K562 (cell line): ENCODE results near the gene CTTNBP2NL. TPM values are rescaled to one million over a fixed set of nuclear protein-coding genes. Genes with fewer than 3 reads are reported as not detected.
"Not testable (repeated sequence)": the region's sequence is repeated elsewhere in the genome, so short reads cannot be mapped to it uniquely, and the experiment has no call there.

Experiments used
- ATAC-seq: fragments of 200-7000 bp; cut with Tn5 transposase; 3 replicates; pipeline ENCODE4 v1.9.1; 2020; ENCODE audit warnings: moderate library complexity
- BruUV-seq: library from RNA; stranded (reverse); fragments of 400-500 nt; replicated peaks from 2 replicates; lab custom pipeline; 2021; lab: Mats Ljungman, UMichigan
- CTCF ChIA-PET: fragments of 300-600 bp; formaldehyde crosslinking; extraction: SDS; loops from one replicate; lab custom pipeline; 2021; ENCODE audit warnings: low intra/inter-chr PET ratio; lab: Yijun Ruan, JAX
- POLR2A ChIA-PET: fragments of 300-600, 350-650 bp; sonication (Branson Sonifier 250); formaldehyde crosslinking; extraction: SDS; loops from one replicate; lab custom pipeline; 2021; ENCODE audit warnings: antibody characterized with exemption, inconsistent platforms; lab: Yijun Ruan, JAX
- DNase-seq, 4 experiments: peaks; one replicate each; pipeline versions ENCODE4 v3.0.0 to v3.0.0-alpha.2; 2011 to 2018; ENCODE audit warnings: low spot score in 3 of 4, mixed read lengths in 3 of 4; ENCODE audit errors: extremely low read depth in 1 of 4
- FAIRE-seq: peaks from 2 replicates; lab custom pipeline; 2011; peaks lifted over from hg19 to GRCh38; lab: Jason Lieb, UNC
- H2AFZ ChIP-seq: 2 replicates; pipeline ENCODE4 v1.6.0; 2011; ENCODE audit warnings: low read depth, low read length, control low read depth, inconsistent platforms
- H3K27ac ChIP-seq: fragments of 200-600 bp; 3 replicates; pipeline ENCODE4 v1.8.0; 2011; ENCODE audit warnings: low read depth, mild to moderate bottlenecking, control low read depth, inconsistent platforms, low read length, moderate library complexity, mixed read lengths; ENCODE audit errors: extremely low read depth
- H3K27me3 ChIP-seq, 2 experiments: fragments of 300-600 bp in 1 of 2; 2 replicates in 1 of 2; 3 replicates in 1 of 2; pipeline versions ENCODE4 v1.6.0 to v1.8.0; 2011; ENCODE audit warnings: inconsistent platforms in 2 of 2, low read length in 2 of 2, mild to moderate bottlenecking in 1 of 2, mixed read lengths in 1 of 2, moderate library complexity in 1 of 2; ENCODE audit not compliant: control insufficient read depth in 2 of 2, insufficient read depth in 2 of 2
- H3K36me3 ChIP-seq: fragments of 300-600 bp; 3 replicates; pipeline ENCODE4 v1.8.0; 2011; ENCODE audit warnings: mild to moderate bottlenecking, low read length, inconsistent platforms; ENCODE audit not compliant: control insufficient read depth, insufficient read depth
- H3K4me1 ChIP-seq, 2 experiments: fragments of 200-600 bp in 1 of 2; replicated peaks in 1 of 2; 2 replicates in 1 of 2; 3 replicates in 1 of 2; pipeline versions ENCODE4 v1.5.1 to v1.8.0; 2011; ENCODE audit warnings: inconsistent platforms in 2 of 2, low read length in 2 of 2, mild to moderate bottlenecking in 1 of 2, mixed read lengths in 1 of 2, moderate library complexity in 1 of 2; ENCODE audit not compliant: control insufficient read depth in 2 of 2, insufficient read depth in 2 of 2
- H3K4me2 ChIP-seq: 2 replicates; pipeline ENCODE4 v1.6.1; 2011; ENCODE audit warnings: low read length, control low read depth, inconsistent platforms, mixed read lengths; ENCODE audit not compliant: insufficient read depth
- H3K4me3 ChIP-seq: fragments of 200-600 bp; sonication (generic), shearing (Covaris generic); 2 replicates; pipeline ENCODE4 v1.5.1; 2016; ENCODE audit warnings: control low read depth, inconsistent platforms
- H3K79me2 ChIP-seq: fragments of 200-600 bp; 3 replicates; pipeline ENCODE4 v1.8.0; 2011; ENCODE audit warnings: low read length, inconsistent platforms; ENCODE audit not compliant: control insufficient read depth, insufficient read depth
- H3K9ac ChIP-seq, 2 experiments: 2 replicates each; pipeline versions ENCODE4 v1.6.0 to v1.6.1; 2011; ENCODE audit warnings: low read depth in 2 of 2, low read length in 2 of 2, control low read depth in 1 of 2, inconsistent platforms in 1 of 2, mild to moderate bottlenecking in 1 of 2, mixed read lengths in 1 of 2; ENCODE audit not compliant: insufficient read depth in 1 of 2
- H3K9me1 ChIP-seq: one replicate; pipeline ENCODE4 v1.6.0; 2011; ENCODE audit warnings: inconsistent platforms, mild to moderate bottlenecking, low read length, moderate library complexity; ENCODE audit not compliant: control insufficient read depth, insufficient read depth
- H3K9me3 ChIP-seq: replicated peaks from 2 replicates; pipeline ENCODE4 v1.5.1; 2011; ENCODE audit warnings: low read depth, low read length, inconsistent platforms; ENCODE audit not compliant: control insufficient read depth, insufficient read depth
- H4K20me1 ChIP-seq: replicated peaks from 2 replicates; pipeline ENCODE4 v1.6.1; 2011; ENCODE audit warnings: low read length, inconsistent platforms, mixed read lengths; ENCODE audit not compliant: control insufficient read depth, insufficient read depth
- E2F4 ChIP-seq: sonication (generic); formaldehyde crosslinking; IDR thresholded peaks from 2 replicates; pipeline ENCODE4 v1.8.0; 2022; ENCODE audit warnings: mild to moderate bottlenecking, low read depth, missing genetic modification reagents
- HDAC1 ChIP-seq, 2 experiments: fragments of 450-650 bp; IDR thresholded peaks; 2 replicates each; pipeline ENCODE4 v1.6.1; 2016 to 2017; ENCODE audit warnings: inconsistent platforms in 1 of 2, mild to moderate bottlenecking in 1 of 2, moderate library complexity in 1 of 2
- LCOR ChIP-seq: sonication (generic); formaldehyde crosslinking; IDR thresholded peaks from 2 replicates; pipeline ENCODE4 v1.8.0; 2022; ENCODE audit warnings: mild to moderate bottlenecking, missing genetic modification reagents
- MEIS2 ChIP-seq: fragments of 450-650 bp; IDR thresholded peaks from 2 replicates; pipeline ENCODE4 v1.6.1; 2014; ENCODE audit warnings: mild to moderate bottlenecking; ENCODE audit not compliant: partially characterized antibody
- RB1 ChIP-seq: fragments of 450-650 bp; IDR thresholded peaks from 2 replicates; pipeline ENCODE4 v1.6.1; 2017; ENCODE audit warnings: low read depth, mild to moderate bottlenecking
- SP1 ChIP-seq: sonication (generic); formaldehyde crosslinking; IDR thresholded peaks from 2 replicates; pipeline ENCODE4 v1.8.1; 2022; ENCODE audit warnings: mild to moderate bottlenecking, missing genetic modification reagents
- ZBTB26 ChIP-seq: fragments of 450-650 bp; formaldehyde crosslinking; IDR thresholded peaks from 2 replicates; pipeline ENCODE4 v1.4.0; 2022; ENCODE audit warnings: missing genetic modification characterization
- WGBS: fragments of 100-300 bp; shearing (Covaris generic); methylation state at CpG from one replicate; pipeline ENCODE4 v1.1.6; 2016; ENCODE audit warnings: low coverage, mixed read lengths; ENCODE audit not compliant: insufficient coverage; ENCODE audit errors: missing lambda C conversion rate; 5-methylcytosine and 5-hydroxymethylcytosine counted together
- in situ Hi-C: fragments of 300-500 bp; cut with MboI; formaldehyde crosslinking; loops from 4 replicates; pipeline ENCODE4 v1.15.0; 2018; ENCODE audit warnings: inconsistent platforms, mixed read lengths
- intact Hi-C: fragments of 100-400 bp; cut with micrococcal nuclease; formaldehyde crosslinking; loops from 2 replicates; pipeline ENCODE4 v1.14.2; 2022
- polyA plus RNA-seq, 8 experiments: library from polyadenylated mRNA; depleted of rRNA in 4 of 8; stranded (reverse) in 5 of 8; unstranded in 3 of 8; fragments of >200 nt; fragmentation: Nextera tagmentation in 2 of 8; fragmentation: Illumina TruSeq in 1 of 8; extraction: Ambion mirVana in 2 of 8; extraction: Trizol in 1 of 8; gene quantifications; 2 replicates each; pipeline versions ENCODE4 v1.2.1 to v1.2.3, GENCODE V29; 2011 to 2014; ENCODE audit warnings: inconsistent platforms in 1 of 8, missing spikeins in 1 of 8
- total RNA-seq, 7 experiments: library from RNA; depleted of rRNA in 6 of 7; stranded (reverse); fragments of >200 nt in 6 of 7; fragmentation: Illumina TruSeq in 2 of 7; extraction: Trizol in 2 of 7; gene quantifications; 2 replicates each; pipeline versions ENCODE4 v1.2.1 to v1.2.3, GENCODE V29; 2011 to 2021; ENCODE audit warnings: low replicate concordance in 1 of 7

CTTNBP2NL gene
- total and polyA plus RNA-seq, 9 of the 15 experiments (the other 6 are each of a cell fraction or from before 2014, with no cell fraction given) = 0.27 to 1.4 (median 0.62) TPM

- 0 out of 2 replicates have a peak, but pooled peaks have one; percentile 54 for TF ChIP-seq E2F4 (CRISPR knock-in tag)
- TF ChIP-seq HDAC1 (IDR thresholded peaks at IDR 0.05) = peak in 1 of 2 experiments; percentile 80; a peak in 2 of 4 replicates
- TF ChIP-seq RB1 = peak; percentile 91
- no peak for TF ChIP-seq ZBTB26 (CRISPR knock-in tag)
- TF ChIP-seq MEIS2 = peak; percentile 23
- TF ChIP-seq SP1 = peak; percentile 84
- peak; percentile 77; the same call in 1 of the 2 replicates for TF ChIP-seq LCOR (CRISPR knock-in tag)
- TF ChIP-seq, all 486 proteins: peak for 133
These were observed 70.2 kb downstream of the CTTNBP2NL start (continued) for GRCh38 chr1:112466078-112466660.

- POLR2A ChIA-PET = interaction anchor here (0.6 to 0.7 kb wide), 2 partner anchors 45 to 56 kb away, joined by 3 read pairs; no protein-coding TSS in a partner anchor
- WGBS = 2% methylated on average over 7 of the region's 7 CpGs
- H3K79me2 ChIP-seq, H3K4me1 ChIP-seq, DNase-seq, H3K27ac ChIP-seq, H3K9me3 ChIP-seq, ATAC-seq, in situ Hi-C loops, H3K27me3 ChIP-seq, H3K9me1 ChIP-seq, FAIRE-seq, H3K36me3 ChIP-seq, CTCF ChIA-PET, BruUV-seq, H3K4me3 ChIP-seq, H3K4me2 ChIP-seq, intact Hi-C loops, H2AFZ ChIP-seq, H3K9ac ChIP-seq, H4K20me1 ChIP-seq: not testable (repeated sequence)
These were observed 74.3 kb downstream of the CTTNBP2NL start for GRCh38 chr1:112470324-112470723.
